SU-DHL-6 (cell line): ENCODE data around the gene MED12L.

Experiments used
- EZH2phosphoT487 ChIP-seq: fragments of 200-600 bp; sonication (generic), shearing (Covaris generic); conservative IDR thresholded peaks from 2 replicates; pipeline ENCODE4 v1.6.1; 2018; ENCODE audit warnings: mild to moderate bottlenecking, antibody characterized with exemption, low read length, moderate library complexity, mixed read lengths
- TF ChIP-seq, protein P1 (sequence below): fragments of 200-600 bp; sonication (generic); IDR thresholded peaks from one replicate; pipeline ENCODE4 v1.5.1; 2017; ENCODE audit warnings: antibody characterized with exemption, mild to moderate bottlenecking, low read length, moderate library complexity; ENCODE audit not compliant: insufficient read depth, poor library complexity, severe bottlenecking

DNA sequence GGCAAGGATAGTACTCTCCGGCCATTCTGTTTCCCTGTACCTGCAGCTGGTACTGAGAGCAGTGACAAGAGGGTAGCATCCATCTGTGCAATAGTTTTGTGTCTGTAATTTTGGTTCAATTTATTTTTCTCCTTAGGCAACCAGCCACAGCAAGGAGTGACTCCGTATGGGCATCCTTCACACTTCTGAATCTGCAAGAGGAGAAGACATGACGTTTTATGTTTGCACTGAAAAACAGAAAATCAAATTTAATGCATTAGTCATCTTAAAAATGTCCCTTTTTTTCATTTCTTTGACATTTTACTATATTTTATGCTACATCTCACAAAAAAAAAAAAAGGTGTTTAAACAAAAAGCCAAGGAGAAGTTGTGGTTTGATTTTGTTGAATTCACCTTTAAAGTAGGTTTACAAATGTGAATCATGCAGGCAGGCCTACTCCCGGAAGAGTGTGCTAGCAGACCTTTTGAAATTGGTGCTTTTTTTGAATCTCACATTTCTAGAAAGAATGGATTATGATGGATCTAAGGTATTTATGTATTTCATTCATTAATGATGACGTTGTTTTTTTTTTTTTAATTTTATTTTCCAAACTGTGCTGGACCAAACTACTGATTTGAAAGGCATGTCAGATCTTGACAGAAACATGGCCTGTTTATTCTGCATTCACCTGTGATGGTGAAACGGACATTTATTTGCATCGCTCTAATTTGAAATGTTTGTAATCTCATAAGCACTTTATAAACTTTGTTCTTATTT lies 347.3 kb downstream of the MED12L start:
- TF ChIP-seq, protein P1, sequence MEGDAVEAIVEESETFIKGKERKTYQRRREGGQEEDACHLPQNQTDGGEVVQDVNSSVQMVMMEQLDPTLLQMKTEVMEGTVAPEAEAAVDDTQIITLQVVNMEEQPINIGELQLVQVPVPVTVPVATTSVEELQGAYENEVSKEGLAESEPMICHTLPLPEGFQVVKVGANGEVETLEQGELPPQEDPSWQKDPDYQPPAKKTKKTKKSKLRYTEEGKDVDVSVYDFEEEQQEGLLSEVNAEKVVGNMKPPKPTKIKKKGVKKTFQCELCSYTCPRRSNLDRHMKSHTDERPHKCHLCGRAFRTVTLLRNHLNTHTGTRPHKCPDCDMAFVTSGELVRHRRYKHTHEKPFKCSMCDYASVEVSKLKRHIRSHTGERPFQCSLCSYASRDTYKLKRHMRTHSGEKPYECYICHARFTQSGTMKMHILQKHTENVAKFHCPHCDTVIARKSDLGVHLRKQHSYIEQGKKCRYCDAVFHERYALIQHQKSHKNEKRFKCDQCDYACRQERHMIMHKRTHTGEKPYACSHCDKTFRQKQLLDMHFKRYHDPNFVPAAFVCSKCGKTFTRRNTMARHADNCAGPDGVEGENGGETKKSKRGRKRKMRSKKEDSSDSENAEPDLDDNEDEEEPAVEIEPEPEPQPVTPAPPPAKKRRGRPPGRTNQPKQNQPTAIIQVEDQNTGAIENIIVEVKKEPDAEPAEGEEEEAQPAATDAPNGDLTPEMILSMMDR: no peak
- TF ChIP-seq EZH2phosphoT487: no peak
